HEK293T (cell line): ENCODE measurements around the gene AQP1.

Experiments
- CTCF ChIA-PET: fragments of 350-600 bp; formaldehyde crosslinking; extraction: SDS; loops from one replicate; lab custom pipeline; 2021; ENCODE audit warnings: antibody characterized with exemption, inconsistent platforms; lab: Yijun Ruan, JAX
- POLR2A ChIA-PET: fragments of 350-600 bp; formaldehyde crosslinking; extraction: SDS; loops from one replicate; lab custom pipeline; 2020; ENCODE audit warnings: antibody characterized with exemption, inconsistent platforms; lab: Yijun Ruan, JAX
- DNase-seq: peaks from one replicate; pipeline ENCODE4 v3.0.0; 2012; ENCODE audit warnings: mixed read lengths; ENCODE audit errors: extremely low spot score
- ARNT ChIP-seq: fragments of 450-650 bp; IDR thresholded peaks from 2 replicates; pipeline ENCODE4 v1.6.1; 2017; ENCODE audit warnings: mild to moderate bottlenecking
- BHLHE40 ChIP-seq: fragments of 450-650 bp; IDR thresholded peaks from 2 replicates; pipeline ENCODE4 v1.6.1; 2016; ENCODE audit warnings: mild to moderate bottlenecking, moderate library complexity, borderline replicate concordance
- CTBP1 ChIP-seq: fragments of 450-650 bp; IDR thresholded peaks from 2 replicates; pipeline ENCODE4 v1.6.1; 2016; ENCODE audit warnings: borderline replicate concordance
- ELF4 ChIP-seq: fragments of 450-650 bp; IDR thresholded peaks from 2 replicates; pipeline ENCODE4 v1.6.1; 2017; ENCODE audit warnings: antibody characterized with exemption
- FOXA1 ChIP-seq: fragments of 450-650 bp; IDR thresholded peaks from 2 replicates; pipeline ENCODE4 v1.6.1; 2016; ENCODE audit warnings: mild to moderate bottlenecking
- FOXK2 ChIP-seq: fragments of 450-650 bp; IDR thresholded peaks from 2 replicates; pipeline ENCODE4 v1.6.1; 2016; ENCODE audit warnings: mild to moderate bottlenecking
- FOXM1 ChIP-seq: fragments of 450-650 bp; IDR thresholded peaks from 2 replicates; pipeline ENCODE4 v1.6.1; 2017; ENCODE audit warnings: mild to moderate bottlenecking, borderline replicate concordance
- HDGF ChIP-seq: fragments of 450-650 bp; IDR thresholded peaks from 2 replicates; pipeline ENCODE4 v1.6.1; 2017; ENCODE audit warnings: antibody characterized with exemption, borderline replicate concordance
- L3MBTL2 ChIP-seq: fragments of 450-650 bp; conservative IDR thresholded peaks from 2 replicates; pipeline ENCODE4 v1.6.1; 2016; ENCODE audit warnings: mild to moderate bottlenecking
- LEF1 ChIP-seq: fragments of 450-650 bp; IDR thresholded peaks from 2 replicates; pipeline ENCODE4 v1.6.1; 2017; ENCODE audit warnings: mild to moderate bottlenecking, borderline replicate concordance
- NFRKB ChIP-seq: fragments of 450-650 bp; IDR thresholded peaks from 2 replicates; pipeline ENCODE4 v1.6.1; 2016; ENCODE audit warnings: mild to moderate bottlenecking, moderate library complexity
- PKNOX1 ChIP-seq: fragments of 450-650 bp; IDR thresholded peaks from 2 replicates; pipeline ENCODE4 v1.6.1; 2016
- SP1 ChIP-seq: fragments of 450-650 bp; IDR thresholded peaks from 2 replicates; pipeline ENCODE4 v1.6.1; 2017
- SUZ12 ChIP-seq: fragments of 450-650 bp; IDR thresholded peaks from 2 replicates; pipeline ENCODE4 v1.6.1; 2016; ENCODE audit warnings: mild to moderate bottlenecking
- TARDBP ChIP-seq: fragments of 450-650 bp; IDR thresholded peaks from 2 replicates; pipeline ENCODE4 v1.6.1; 2016
- ZNF384 ChIP-seq: fragments of 450-650 bp; IDR thresholded peaks from 2 replicates; pipeline ENCODE4 v1.6.1; 2016

AQP1 gene

GRCh38 chr7:30894009-30894408 lies 17.6 kb upstream of the AQP1 start:
- TF ChIP-seq FOXA1 (no peak), FOXK2 (no peak), PKNOX1 (no peak), TARDBP (no peak), HDGF (no peak), LEF1 (no peak), FOXM1 (no peak)
- no peak for DNase-seq
- POLR2A ChIA-PET: no interaction called here
- CTCF ChIA-PET: interaction anchor here (0.6 kb wide), 1 partner anchor 454 kb away, joined by 3 read pairs; no protein-coding TSS in a partner anchor

GRCh38 chr7:30894866-30895605 lies 16.6 kb upstream of the AQP1 start:
- CTCF ChIA-PET: interaction anchor here (1.3 kb wide), 1 partner anchor 14 kb away, joined by 4 read pairs; no protein-coding TSS in a partner anchor

GRCh38 chr7:30896036-30896435 lies 15.6 kb upstream of the AQP1 start:
- DNase-seq: no peak
- ChIA-PET CTCF (interaction anchor here (1.3 kb wide), 1 partner anchor 13 kb away, joined by 4 read pairs; no protein-coding TSS in a partner anchor), POLR2A (no interaction called here)
- TF ChIP-seq FOXM1: no peak

More at GRCh38 chr7:30894866-30895605, 16.6 kb upstream of the AQP1 start:
- DNase-seq: no peak
- POLR2A ChIA-PET: no interaction called here
- TF ChIP-seq SUZ12 (no peak), NFRKB (no peak), SP1 (no peak), FOXM1 (no peak), L3MBTL2 (no peak), TARDBP (no peak), LEF1 (no peak), PKNOX1 (no peak), CTBP1 (no peak), BHLHE40 (no peak), ARNT (no peak)

GRCh38 chr7:30896783-30897637 lies 14.6 kb upstream of the AQP1 start:
- ChIA-PET CTCF (no interaction called here), POLR2A (no interaction called here)
- TF ChIP-seq ELF4 (no peak), SUZ12 (no peak), HDGF (no peak), BHLHE40 (no peak), LEF1 (no peak), ARNT (no peak), CTBP1 (no peak), FOXM1 (no peak), L3MBTL2 (no peak), FOXA1 (no peak), SP1 (no peak), FOXK2 (no peak), PKNOX1 (no peak), ZNF384 (no peak), TARDBP (no peak), NFRKB (no peak)
- no peak for DNase-seq

GRCh38 chr7:30897770-30898169 lies 13.9 kb upstream of the AQP1 start:
- no peak for DNase-seq
- TF ChIP-seq NFRKB (no peak), HDGF (no peak), ARNT (no peak), FOXM1 (no peak), TARDBP (no peak), CTBP1 (no peak), LEF1 (no peak)
- ChIA-PET POLR2A (no interaction called here), CTCF (no interaction called here)

- CTCF ChIA-PET: no interaction called here
- no peak for TF ChIP-seq TARDBP
- no peak for TF ChIP-seq NFRKB
- no peak for TF ChIP-seq SUZ12
- no peak for TF ChIP-seq FOXM1
- TF ChIP-seq FOXA1: no peak
- TF ChIP-seq PKNOX1: no peak
- no peak for TF ChIP-seq ZNF384
- no peak for TF ChIP-seq BHLHE40
- TF ChIP-seq SP1: no peak
- TF ChIP-seq CTBP1: no peak
- TF ChIP-seq ARNT: no peak
- no peak for TF ChIP-seq FOXK2
- TF ChIP-seq LEF1: no peak
- TF ChIP-seq HDGF: no peak
- TF ChIP-seq ELF4: no peak
- TF ChIP-seq L3MBTL2: no peak
- POLR2A ChIA-PET: no interaction called here
- DNase-seq: no peak
Observed at GRCh38 chr7:30898411-30898810, 13.2 kb upstream of the AQP1 start.
